ENCODE measurements around the gene SHLD2. TPM values are rescaled to one million over a fixed set of nuclear protein-coding genes. Genes with fewer than 3 reads are reported as not detected.
"Not testable (repeated sequence)": the region's sequence is repeated elsewhere in the genome, so short reads cannot be mapped to it uniquely, and the experiment has no call there.

SHLD2 gene
- total RNA-seq, 2 donors from 2014 or later: 24.5 to 30.5 TPM

DNA sequence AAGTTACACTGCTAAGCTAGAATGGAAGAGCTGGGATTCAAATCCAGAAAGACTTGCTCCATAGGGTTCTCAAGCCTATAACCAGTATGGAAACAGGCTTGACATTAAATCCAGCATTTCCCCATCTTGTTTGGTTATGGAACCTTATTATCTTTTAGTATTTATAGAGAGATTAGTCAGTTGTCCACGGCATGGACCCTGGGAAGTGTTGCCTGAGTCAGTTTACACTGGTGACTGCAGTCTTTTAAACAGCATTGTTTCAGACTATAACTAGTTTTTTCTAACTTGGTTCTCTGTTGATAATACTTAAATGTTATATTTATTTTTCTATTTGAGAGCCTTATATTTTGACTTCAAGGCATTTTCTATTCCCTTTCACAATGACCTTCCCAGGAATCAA is 23.1 kb downstream of the SHLD2 start:
- H3K27ac Mint-ChIP-seq; ATAC-seq; H3K36me3 Mint-ChIP-seq; H3K9me3 Mint-ChIP-seq; DNase-seq (ENCODE audit: low spot score in 2 of 2): not testable (repeated sequence)

DNA sequence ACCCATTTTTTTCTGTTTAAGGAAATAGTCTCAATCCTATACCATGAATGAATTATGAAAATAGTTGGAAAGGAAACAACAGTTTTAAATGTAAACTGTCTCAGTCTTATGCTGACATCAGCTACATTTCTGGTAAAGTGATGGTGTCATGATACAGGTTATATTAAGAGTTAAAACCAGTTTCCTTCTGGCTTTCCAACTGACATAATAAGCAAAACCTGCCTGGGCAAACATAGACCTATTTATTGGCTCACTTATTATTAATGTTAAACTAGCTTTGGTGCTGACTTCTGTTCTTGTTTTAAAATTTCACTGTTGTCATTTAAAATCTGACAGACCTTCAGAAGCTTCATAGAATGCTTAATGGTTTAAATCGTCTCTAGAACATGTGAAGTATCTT is 24.0 kb downstream of the SHLD2 start:
- ATAC-seq: not testable (repeated sequence)

DNA sequence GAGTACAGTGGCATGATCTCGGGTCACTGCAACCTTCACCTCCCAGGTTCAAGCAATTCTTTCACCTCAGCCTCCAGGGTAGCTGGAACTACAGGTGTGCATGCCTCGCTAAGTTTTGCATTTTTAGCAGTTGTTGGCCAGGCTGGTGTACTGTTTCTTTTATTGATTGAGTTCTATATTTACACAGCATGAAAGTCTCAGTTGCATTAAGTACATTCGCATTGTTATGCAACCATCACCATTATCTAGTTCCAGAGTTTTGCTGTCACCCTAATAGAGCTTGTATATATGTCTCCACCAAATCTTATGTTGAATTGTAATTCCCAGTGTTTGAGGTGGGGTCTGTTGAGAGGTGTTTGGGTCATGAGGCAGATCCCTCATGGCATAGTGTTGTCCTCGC is 28.3 kb downstream of the SHLD2 start:
- not testable (repeated sequence) for H3K9me3 Mint-ChIP-seq; DNase-seq (ENCODE audit: low spot score in 2 of 2); H3K27ac Mint-ChIP-seq; H3K36me3 Mint-ChIP-seq; ATAC-seq

More for the DNA sequence above, 24.0 kb downstream of the SHLD2 start:
- H3K27ac Mint-ChIP-seq; H3K9me3 Mint-ChIP-seq; H3K36me3 Mint-ChIP-seq; DNase-seq (ENCODE audit: low spot score in 2 of 2): not testable (repeated sequence)

DNA sequence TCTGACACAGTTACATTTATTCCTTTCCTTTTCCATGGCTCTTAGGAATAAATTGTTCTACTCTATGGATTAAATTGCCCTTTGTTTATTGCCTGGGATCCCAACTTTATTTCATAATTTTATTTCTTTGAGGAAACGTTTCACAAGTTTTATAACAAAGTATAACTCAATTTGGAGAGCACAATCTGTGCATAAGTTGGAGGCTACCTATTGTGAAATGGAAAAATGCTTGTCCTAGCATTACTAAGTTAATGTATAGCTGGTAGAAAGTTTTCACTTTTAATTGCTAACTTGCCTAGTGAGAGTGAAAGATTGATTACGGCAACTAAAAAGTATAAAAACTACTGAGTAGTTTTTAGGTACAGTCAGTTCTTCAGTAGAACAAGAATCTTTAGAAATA is 32.0 kb downstream of the SHLD2 start:
- not testable (repeated sequence) for DNase-seq (ENCODE audit: low spot score in 2 of 2); H3K36me3 Mint-ChIP-seq; ATAC-seq; H3K9me3 Mint-ChIP-seq; H3K27ac Mint-ChIP-seq

DNA sequence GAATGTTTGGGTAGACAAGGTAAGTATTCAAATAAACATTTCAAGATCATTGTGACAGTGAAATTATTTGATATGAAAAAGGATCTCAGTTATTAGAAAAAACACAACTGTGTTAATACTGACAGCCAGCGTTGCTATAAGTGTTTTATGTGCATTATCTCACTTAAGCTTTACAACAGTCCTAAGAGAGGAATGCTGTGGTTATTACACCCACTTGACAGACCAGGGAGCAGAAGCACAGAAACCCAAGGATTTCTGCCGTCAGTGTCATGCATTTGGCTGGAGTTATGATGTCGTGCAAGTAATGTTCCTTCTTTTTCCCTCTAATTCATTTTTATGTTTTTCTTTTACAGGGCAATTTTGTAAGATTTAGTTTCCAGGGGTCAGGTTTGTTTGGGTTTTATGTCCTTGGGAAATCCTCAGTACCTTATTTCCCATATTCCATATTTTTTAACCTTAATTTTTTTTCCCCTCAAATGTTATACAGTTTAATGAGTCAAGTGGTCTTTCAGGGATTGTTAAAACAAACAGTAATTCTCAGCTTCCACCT is 32.7 kb downstream of the SHLD2 start:
- DNase-seq (ENCODE audit: low spot score in 2 of 2); H3K9me3 Mint-ChIP-seq; H3K36me3 Mint-ChIP-seq; ATAC-seq; H3K27ac Mint-ChIP-seq: not testable (repeated sequence)

DNA sequence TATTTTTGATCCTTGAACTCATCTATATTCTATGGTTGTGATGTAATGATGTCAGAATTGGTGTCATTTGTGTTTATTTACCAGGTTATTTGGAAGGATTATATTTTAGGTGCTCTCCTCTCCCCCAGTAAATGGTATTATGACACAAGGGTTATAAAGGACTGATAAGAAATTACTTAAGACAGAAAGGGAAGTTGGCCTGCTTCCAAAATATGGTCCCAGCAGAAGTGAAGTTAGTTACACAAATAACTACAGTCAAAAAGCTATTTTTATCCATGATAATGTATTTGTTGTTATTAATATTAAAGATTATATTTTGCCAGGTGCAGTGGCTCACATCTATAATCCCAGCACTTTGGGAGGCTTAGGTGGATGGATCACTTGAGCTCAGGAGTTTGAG is 37.2 kb downstream of the SHLD2 start:
- not testable (repeated sequence) for H3K27ac Mint-ChIP-seq; DNase-seq (ENCODE audit: low spot score in 2 of 2); H3K9me3 Mint-ChIP-seq; ATAC-seq
- H3K36me3 Mint-ChIP-seq: peaks cover 9 to 22% of the 10 kb centered on the region in 2 donors

DNA sequence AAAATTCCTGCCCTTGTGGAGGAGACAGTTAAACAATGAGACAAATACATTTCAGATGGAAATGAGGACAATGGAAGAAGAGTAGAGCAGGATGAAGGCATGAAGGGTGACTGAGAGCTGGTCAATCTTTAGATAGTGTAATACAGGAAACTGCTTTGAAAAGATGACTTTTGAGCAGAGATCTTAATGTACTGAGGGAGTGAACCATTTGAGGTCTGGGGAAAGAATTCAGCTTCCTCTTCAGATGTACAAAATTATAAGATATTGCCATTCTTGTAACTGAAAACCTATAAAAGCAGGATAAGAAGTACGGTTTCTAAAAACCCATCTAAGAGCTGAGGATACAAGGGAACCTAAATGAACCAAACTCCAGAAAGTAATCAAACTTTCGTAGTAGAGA is 38.9 kb downstream of the SHLD2 start:
- Mint-ChIP-seq H3K9me3 (peaks cover 7 to 14% of the 10 kb centered on the region in 2 donors), H3K36me3 (peaks cover 18 to 37% of the 10 kb centered on the region in 2 donors)
- not testable (repeated sequence) for ATAC-seq; DNase-seq (ENCODE audit: low spot score in 2 of 2); H3K27ac Mint-ChIP-seq

DNA sequence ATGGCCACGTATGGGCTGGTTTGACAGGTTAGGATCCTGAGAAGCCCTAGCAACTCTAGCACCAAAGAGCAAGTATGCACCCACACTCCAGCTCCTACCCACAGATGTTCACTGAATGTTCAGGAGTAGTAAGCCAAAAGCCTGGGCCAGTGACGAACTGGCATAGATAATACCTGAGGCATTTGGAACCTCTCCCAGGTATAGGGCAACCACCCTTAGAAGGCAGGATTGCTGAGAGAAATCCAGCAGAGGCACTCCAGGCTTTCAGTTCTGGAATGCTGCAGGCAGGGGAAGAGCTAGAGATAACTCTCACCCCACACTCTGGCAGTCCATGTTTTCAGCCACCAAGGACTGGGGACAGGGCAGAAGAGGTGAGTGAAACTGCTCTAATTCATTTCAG is 39.4 kb downstream of the SHLD2 start:
- Mint-ChIP-seq H3K9me3 (peaks cover 7 to 14% of the 10 kb centered on the region in 2 donors), H3K36me3 (peaks cover 18 to 37% of the 10 kb centered on the region in 2 donors)
- DNase-seq (ENCODE audit: low spot score in 2 of 2); H3K27ac Mint-ChIP-seq; ATAC-seq: not testable (repeated sequence)

DNA sequence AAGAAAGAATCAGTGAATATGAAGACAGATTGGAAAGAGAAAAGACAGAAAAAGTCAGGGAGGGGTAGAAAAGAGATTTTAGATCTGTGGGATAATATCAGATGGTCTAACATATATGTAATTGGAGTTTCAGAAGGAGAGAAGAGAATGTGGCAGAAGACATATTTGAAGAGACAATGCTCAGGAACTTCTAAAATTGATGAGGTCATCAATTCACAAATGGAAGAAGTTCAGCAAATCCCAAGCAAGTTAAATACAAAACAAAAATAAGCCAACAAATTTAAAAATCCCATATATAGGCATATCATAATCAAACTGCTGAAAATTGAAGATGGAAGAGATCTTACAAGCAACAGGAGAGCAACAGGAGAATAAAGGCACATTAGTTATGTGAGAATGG is 42.5 kb downstream of the SHLD2 start:
- not testable (repeated sequence) for H3K27ac Mint-ChIP-seq; DNase-seq (ENCODE audit: low spot score in 2 of 2); ATAC-seq
- peaks cover 7 to 14% of the 10 kb centered on the region in 2 donors for H3K9me3 Mint-ChIP-seq
- peaks cover 18 to 37% of the 10 kb centered on the region in 2 donors for H3K36me3 Mint-ChIP-seq

DNA sequence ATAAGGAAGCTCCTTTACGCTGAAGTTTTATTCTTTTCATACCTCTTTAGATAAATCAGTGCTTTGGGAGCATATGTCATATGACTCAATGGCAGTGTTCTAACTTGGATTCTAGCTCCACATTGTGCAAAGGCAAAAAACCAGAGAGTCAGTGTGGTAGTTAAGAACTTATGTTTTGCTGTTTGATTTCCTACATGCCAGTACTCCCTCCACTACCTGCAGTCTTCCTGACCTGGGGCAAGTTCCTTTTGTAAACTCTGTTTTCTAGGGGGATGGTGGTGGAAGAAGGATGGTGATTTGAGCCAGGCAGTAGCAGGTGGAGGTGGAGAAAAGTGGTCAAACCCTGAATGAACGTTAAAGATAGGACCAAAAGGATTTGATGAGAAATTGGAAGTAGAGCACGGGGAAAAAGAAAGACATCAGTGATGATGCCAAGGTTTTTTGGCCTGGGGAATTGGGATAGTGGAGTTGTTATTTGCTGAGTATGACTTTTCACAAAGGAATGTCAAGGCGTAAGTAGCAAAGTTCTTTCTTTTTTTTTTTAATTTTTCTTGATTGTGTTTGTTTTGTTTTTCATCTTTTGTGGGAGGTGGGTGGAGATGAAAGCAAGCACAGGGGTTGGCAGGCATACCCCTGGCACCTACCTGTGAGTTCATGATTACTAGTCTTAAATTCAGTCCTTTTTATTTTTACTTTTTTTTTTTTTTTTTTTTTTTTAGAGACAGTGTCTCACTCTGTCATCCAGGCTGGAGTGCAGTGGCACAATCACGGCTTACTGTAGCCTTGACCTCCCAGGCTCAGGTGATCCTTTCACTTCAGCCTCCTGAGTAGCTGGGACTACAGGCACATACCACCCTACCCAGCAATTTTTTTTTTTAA is 47.5 kb downstream of the SHLD2 start:
- DNase-seq (ENCODE audit: low spot score in 2 of 2); ATAC-seq; H3K27ac Mint-ChIP-seq; H3K9me3 Mint-ChIP-seq: not testable (repeated sequence)
- peaks cover 6 to 11% of the 10 kb centered on the region in 2 donors for H3K36me3 Mint-ChIP-seq

DNA sequence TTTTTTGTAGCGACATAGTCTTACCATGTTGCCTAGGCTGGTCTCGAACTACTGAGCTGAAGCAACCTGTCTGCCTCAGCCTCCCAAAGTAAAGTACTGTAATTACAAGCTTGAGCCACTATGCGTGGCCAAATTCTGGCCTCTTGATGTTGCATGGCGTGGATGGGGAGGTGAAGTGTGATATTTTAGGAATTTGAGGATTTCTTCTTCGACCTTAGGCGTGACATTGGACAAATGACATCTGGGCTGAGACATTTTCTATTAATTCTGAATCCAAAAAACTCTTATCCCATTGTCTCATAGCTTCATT is 48.1 kb downstream of the SHLD2 start:
- not testable (repeated sequence) for H3K27ac Mint-ChIP-seq; H3K36me3 Mint-ChIP-seq; ATAC-seq; H3K9me3 Mint-ChIP-seq; DNase-seq (ENCODE audit: low spot score in 2 of 2)

DNA sequence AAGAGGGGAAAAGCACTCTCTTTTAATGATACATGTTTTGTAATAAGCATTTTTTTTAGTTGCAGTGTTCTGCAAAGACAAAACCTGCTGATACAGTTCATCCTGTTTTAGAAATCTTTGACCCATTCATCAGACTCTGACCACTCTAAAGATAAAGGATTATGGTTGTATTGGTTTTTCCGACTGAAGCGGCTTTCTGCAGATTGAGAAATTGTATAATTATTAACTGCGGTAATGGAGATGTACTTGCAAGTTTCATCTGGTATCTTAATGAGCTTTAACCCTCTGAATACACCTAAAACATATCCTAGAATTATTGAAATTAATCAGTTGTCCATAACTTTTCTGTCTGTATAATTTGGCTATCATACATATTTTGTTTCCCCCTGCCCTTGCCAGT is 50.6 kb downstream of the SHLD2 start:
- H3K27ac Mint-ChIP-seq; ATAC-seq; DNase-seq (ENCODE audit: low spot score in 2 of 2); H3K9me3 Mint-ChIP-seq; H3K36me3 Mint-ChIP-seq: not testable (repeated sequence)

DNA sequence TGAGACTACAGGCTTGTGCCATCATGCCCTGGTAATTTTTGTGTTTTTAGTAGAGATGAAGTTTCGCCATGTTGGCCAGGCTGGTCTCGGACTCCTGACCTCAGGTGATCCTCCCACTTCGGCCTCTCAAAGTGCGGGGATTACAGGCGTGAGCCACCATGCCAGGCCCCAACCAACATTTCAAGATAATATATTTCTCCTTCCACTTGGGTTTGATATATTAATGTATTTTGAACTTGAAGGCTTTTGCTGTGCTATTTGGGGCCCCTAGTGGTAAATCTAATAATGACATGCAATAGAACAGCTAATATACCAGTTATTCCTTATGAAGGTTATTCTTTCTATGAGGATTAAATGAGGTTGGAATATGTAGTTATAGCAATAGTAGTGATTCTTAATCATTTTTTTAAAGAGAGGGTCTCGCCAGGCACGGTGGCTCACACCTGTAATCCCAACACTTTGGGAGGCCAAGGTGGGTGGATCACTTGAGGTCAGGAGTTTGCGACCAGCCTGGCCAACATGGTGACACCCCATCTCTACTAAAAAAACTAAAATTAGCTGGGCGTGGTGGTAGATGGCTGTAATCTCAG is 54.1 kb downstream of the SHLD2 start:
- H3K36me3 Mint-ChIP-seq; ATAC-seq; H3K27ac Mint-ChIP-seq; DNase-seq (ENCODE audit: low spot score in 2 of 2); H3K9me3 Mint-ChIP-seq: not testable (repeated sequence)

DNA sequence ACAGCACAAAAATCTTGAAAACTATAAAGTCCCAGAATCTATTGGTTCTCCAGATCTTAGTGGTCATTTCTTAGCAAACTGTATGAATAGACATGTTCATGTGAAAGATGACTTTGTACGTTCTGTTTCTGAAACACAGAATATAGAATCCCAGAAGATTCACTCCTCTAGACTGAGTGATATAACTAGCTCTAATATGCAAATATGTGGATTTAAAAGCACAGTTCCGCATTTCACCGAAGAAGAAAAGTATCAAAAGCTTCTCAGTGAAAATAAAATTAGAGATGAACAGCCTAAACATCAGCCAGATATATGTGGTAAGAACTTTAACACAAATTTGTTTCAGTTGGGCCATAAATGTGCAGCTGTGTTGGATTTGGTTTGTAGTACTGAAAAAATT is 56.5 kb downstream of the SHLD2 start:
- not testable (repeated sequence) for H3K27ac Mint-ChIP-seq; H3K36me3 Mint-ChIP-seq; ATAC-seq; DNase-seq (ENCODE audit: low spot score in 2 of 2); H3K9me3 Mint-ChIP-seq

DNA sequence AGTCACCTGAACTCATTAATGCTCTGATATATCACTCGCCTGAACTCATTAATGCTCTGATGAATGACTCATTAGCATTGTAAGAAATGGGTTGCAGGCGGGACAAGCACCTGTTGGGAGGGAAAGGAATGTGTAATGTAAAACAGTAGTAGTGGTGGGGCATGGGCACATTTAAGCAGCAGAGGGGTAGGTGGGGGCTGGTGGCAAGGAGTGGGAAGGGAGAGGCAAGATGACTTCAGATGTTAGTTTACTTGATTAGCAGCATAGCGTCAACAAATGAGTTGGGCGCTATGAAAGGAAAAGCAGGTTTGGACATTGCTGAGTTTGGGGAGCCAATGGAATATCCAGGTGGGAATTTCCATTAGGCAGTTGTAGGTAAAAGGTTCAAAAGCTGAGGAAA is 61.8 kb downstream of the SHLD2 start:
- H3K27ac Mint-ChIP-seq; H3K36me3 Mint-ChIP-seq; H3K9me3 Mint-ChIP-seq; DNase-seq (ENCODE audit: low spot score in 2 of 2); ATAC-seq: not testable (repeated sequence)

DNA sequence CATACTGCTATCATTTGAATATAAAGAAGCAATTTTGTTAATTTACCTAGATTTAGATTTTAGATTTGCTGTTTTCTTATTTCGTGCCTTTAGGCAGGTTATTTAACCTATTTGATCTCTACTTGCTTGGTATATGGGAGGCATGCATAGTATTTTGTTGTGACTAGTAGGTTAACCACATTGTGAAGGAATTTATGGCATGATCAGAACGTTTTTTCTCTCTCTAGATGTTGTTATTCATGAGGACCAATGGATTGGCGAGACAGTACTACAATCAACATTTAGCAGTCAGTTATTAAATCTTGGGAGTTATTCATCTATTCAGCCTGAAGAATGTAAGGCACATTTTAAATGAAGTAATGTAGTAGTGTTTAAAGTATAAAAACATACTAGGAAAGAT is 62.8 kb downstream of the SHLD2 start:
- not testable (repeated sequence) for H3K27ac Mint-ChIP-seq; DNase-seq (ENCODE audit: low spot score in 2 of 2); H3K9me3 Mint-ChIP-seq; ATAC-seq; H3K36me3 Mint-ChIP-seq

DNA sequence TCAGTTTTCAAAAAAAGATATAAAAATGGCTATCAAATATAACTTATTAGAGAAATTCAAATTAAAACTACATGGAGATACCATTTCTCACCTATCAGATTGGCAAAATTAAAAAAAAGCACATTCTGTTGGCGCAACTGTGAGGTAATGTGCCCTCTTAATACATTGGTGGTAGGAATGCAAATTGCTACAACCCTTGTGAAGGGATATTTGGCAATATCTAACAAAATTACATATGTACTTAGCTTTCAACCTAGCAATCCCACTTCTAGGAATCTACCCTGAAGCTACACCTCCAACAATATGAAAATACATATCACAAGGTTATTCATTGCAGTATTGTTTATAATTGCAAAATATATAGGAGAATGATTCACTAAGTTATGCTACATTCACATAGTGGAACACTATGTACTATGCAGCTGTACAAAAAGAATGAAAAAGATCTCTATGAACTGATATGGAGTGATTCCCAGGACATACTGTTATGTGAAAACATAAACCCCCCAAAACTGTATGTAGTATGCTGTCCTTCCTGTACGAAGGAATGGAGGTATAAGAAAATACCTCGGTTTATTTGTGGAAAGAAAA is 67.8 kb downstream of the SHLD2 start:
- ATAC-seq; H3K36me3 Mint-ChIP-seq; H3K27ac Mint-ChIP-seq; DNase-seq (ENCODE audit: low spot score in 2 of 2); H3K9me3 Mint-ChIP-seq: not testable (repeated sequence)

Data from activated naive CD4-positive, alpha-beta T cell treated with anti-CD3 and anti-CD28 coated beads, Interleukin-2, amount 50 U/mL, for 72 hours (primary cell).